Upper lobe of left lung (tissue), 4 donors: Measurements from ENCODE around the gene AVEN.

Source experiments
- POLR2A ChIP-seq, 4 donors: fragments of 450-650 bp; IDR thresholded peaks; one replicate each; pipeline ENCODE4 v1.5.1; 2016 to 2017; ENCODE audit warnings: antibody characterized with exemption in 4 of 4, mild to moderate bottlenecking in 2 of 4
- TF ChIP-seq, protein P1 (sequence below), 6 experiments: fragments of 450-650 bp in 4 of 6; fragments of 200-600 bp in 2 of 6; sonication (generic) in 2 of 6; IDR thresholded peaks; one replicate each; pipeline ENCODE4 v1.5.1; 2016 to 2019; ENCODE audit warnings: antibody characterized with exemption in 6 of 6

GRCh38 chr15:34025252-34025651 is 13.8 kb downstream of the AVEN start:
- TF ChIP-seq, protein P1, sequence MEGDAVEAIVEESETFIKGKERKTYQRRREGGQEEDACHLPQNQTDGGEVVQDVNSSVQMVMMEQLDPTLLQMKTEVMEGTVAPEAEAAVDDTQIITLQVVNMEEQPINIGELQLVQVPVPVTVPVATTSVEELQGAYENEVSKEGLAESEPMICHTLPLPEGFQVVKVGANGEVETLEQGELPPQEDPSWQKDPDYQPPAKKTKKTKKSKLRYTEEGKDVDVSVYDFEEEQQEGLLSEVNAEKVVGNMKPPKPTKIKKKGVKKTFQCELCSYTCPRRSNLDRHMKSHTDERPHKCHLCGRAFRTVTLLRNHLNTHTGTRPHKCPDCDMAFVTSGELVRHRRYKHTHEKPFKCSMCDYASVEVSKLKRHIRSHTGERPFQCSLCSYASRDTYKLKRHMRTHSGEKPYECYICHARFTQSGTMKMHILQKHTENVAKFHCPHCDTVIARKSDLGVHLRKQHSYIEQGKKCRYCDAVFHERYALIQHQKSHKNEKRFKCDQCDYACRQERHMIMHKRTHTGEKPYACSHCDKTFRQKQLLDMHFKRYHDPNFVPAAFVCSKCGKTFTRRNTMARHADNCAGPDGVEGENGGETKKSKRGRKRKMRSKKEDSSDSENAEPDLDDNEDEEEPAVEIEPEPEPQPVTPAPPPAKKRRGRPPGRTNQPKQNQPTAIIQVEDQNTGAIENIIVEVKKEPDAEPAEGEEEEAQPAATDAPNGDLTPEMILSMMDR (IDR thresholded peaks at IDR 0.05): no peak
- TF ChIP-seq POLR2A (IDR thresholded peaks at IDR 0.05): no peak
